ENCODE measurements around the gene SCLY.
"Not testable (repeated sequence)": the region's sequence is repeated elsewhere in the genome, so short reads cannot be mapped to it uniquely, and the experiment has no call there.

SCLY gene

GRCh38 chr2:238114851-238115660 is 54.3 kb downstream of the SCLY start:
- DNase-seq: no peak

GRCh38 chr2:238115709-238116108 is 54.9 kb downstream of the SCLY start:
- DNase-seq: not testable (repeated sequence)

- DNase-seq: no peak
Observed at GRCh38 chr2:238116298-238117198, 55.7 kb downstream of the SCLY start.

GRCh38 chr2:238117199-238118154 is 56.7 kb downstream of the SCLY start:
- DNase-seq: no peak

- no peak for DNase-seq
Observed at GRCh38 chr2:238119756-238120462, 59.1 kb downstream of the SCLY start.

GRCh38 chr2:238120463-238121298 is 59.9 kb downstream of the SCLY start:
- DNase-seq: no peak

GRCh38 chr2:238121511-238122286 is 60.9 kb downstream of the SCLY start:
- no peak for DNase-seq

GRCh38 chr2:238122287-238123217 is 61.8 kb downstream of the SCLY start:
- DNase-seq: no peak

GRCh38 chr2:238123218-238123971 is 62.6 kb downstream of the SCLY start:
- DNase-seq: no peak

- no peak for DNase-seq
Observed at GRCh38 chr2:238123991-238124470, 63.2 kb downstream of the SCLY start.

GRCh38 chr2:238124488-238125126 is 63.8 kb downstream of the SCLY start:
- no peak for DNase-seq

GRCh38 chr2:238125127-238125885 is 64.5 kb downstream of the SCLY start:
- DNase-seq: no peak

GRCh38 chr2:238126338-238126737 is 65.5 kb downstream of the SCLY start:
- DNase-seq: no peak

GRCh38 chr2:238126775-238127164 is 66.0 kb downstream of the SCLY start:
- DNase-seq: no peak

- peak in 1 of 2 experiments; percentile 8 for DNase-seq
Observed at GRCh38 chr2:238127165-238128060, 66.6 kb downstream of the SCLY start.

GRCh38 chr2:238128061-238128440 is 67.2 kb downstream of the SCLY start:
- DNase-seq: no peak
